ENCODE data around the gene RBM28. TPM values are rescaled to one million over a fixed set of nuclear protein-coding genes. Genes with fewer than 3 reads are reported as not detected.

Gene RBM28
- total and polyA plus RNA-seq, 10 of the 15 experiments (the other 5 are each of a cell fraction or from before 2014, with no cell fraction given) = 14.3 to 50.4 (median 32.8) TPM

DNA sequence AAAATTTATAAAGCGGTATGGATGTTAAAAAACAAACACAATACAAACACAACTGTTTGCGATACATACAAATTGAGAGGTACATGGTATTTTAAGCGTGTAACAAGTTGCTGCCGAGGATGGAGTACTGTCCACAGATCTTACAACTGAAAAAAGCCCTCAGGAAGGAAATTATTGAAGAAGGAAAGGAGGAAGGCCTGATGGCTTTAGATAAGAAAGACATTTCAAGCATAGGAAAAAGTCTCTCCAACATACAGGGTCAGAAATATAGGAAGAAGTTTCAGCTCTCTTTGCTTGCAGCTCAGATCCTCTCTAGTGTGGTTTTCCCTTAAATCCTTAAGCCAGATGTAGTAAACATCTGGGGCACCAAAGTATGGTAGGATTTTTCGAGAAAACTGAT is 25.0 kb downstream of the RBM28 start (continued):
- TF ChIP-seq, protein P1, sequence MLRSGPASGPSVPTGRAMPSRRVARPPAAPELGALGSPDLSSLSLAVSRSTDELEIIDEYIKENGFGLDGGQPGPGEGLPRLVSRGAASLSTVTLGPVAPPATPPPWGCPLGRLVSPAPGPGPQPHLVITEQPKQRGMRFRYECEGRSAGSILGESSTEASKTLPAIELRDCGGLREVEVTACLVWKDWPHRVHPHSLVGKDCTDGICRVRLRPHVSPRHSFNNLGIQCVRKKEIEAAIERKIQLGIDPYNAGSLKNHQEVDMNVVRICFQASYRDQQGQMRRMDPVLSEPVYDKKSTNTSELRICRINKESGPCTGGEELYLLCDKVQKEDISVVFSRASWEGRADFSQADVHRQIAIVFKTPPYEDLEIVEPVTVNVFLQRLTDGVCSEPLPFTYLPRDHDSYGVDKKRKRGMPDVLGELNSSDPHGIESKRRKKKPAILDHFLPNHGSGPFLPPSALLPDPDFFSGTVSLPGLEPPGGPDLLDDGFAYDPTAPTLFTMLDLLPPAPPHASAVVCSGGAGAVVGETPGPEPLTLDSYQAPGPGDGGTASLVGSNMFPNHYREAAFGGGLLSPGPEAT (IDR thresholded peaks at IDR 0.05; ENCODE audit: low read depth) = no peak

DNA sequence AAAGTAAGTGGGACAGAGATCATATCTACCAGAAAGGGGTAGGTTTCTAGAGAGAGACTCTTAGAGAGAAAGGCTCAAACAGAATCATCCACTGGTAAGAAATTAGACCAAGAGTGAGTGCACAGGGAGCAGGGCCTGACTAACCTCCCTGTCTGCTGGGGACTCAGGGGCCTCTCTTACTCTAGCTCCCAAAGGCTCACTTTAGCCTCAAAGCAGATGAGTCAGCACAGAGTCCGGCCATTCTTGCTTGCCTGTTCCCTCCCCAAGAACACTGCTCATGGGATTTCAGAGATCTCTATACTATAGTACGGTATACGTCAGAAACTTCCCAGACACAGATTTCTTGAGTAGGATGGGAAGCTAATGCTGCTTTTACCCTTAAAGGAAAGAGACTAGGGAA is 32.7 kb downstream of the RBM28 start:
- ChIA-PET SMC1A (ENCODE audit: uncharacterized antibody, unreplicated experiment) (interaction anchor here (0.6 kb wide), 1 partner anchor 44 kb away, joined by 4 read pairs; no protein-coding TSS in a partner anchor), POLR2A (no interaction called here), CTCF (interaction anchor here (0.5 kb wide), 1 partner anchor 116 kb away, joined by 4 read pairs; no protein-coding TSS in a partner anchor), RAD21 (ENCODE audit: unreplicated experiment) (no interaction called here)
- no peak overlapping the region for H2AFZ ChIP-seq (ENCODE audit: control insufficient read depth, low read depth, low read length)
- no peak overlapping the region for H3K9ac ChIP-seq (ENCODE audit: control insufficient read depth, insufficient read depth, low read length)
- no peaks in the 10 kb centered on the region for H3K79me2 ChIP-seq (ENCODE audit: control insufficient read depth, insufficient read depth, low read length)
- in situ Hi-C loops (cut with MboI) = no loop called here
- no peak for ATAC-seq
- H3K27me3 ChIP-seq (replicated peaks in 1 of 2; ENCODE audit: control insufficient read depth in 2 of 2, insufficient read depth in 2 of 2, low read length in 1 of 2) = no peaks in the 10 kb centered on the region
- peaks cover 27 to 31% of the 10 kb centered on the region in 2 experiments; a peak in 3 of 4 replicates for H3K36me3 ChIP-seq (ENCODE audit: control insufficient read depth in 2 of 2, insufficient read depth in 2 of 2, low read length in 1 of 2)
- no peaks in the 10 kb centered on the region for H3K9me3 ChIP-seq (replicated peaks; ENCODE audit: control insufficient read depth, insufficient read depth, low read length)
- H3K27ac ChIP-seq (ENCODE audit: control insufficient read depth, insufficient read depth) = no peak overlapping the region
- intact Hi-C loops (cut with micrococcal nuclease; ENCODE audit: unreplicated experiment) = no loop called here
- no peaks in the 10 kb centered on the region for H4K20me1 ChIP-seq (ENCODE audit: control insufficient read depth, insufficient read depth)
- H3K4me2 ChIP-seq (ENCODE audit: control insufficient read depth, insufficient read depth) = no peak overlapping the region
- BruUV-seq (replicated peaks) = no TSS peak
- H3K4me3 ChIP-seq = no peak overlapping the region
- no peak for DNase-seq (ENCODE audit: low read depth, low spot score)
- WGBS (ENCODE audit: insufficient coverage, insufficient replicate concordance, low lambda C conversion rate, missing lambda C conversion rate) = 100% methylated on average over 3 of the region's 3 CpGs
- no peaks in the 10 kb centered on the region for H3K4me1 ChIP-seq (ENCODE audit: control insufficient read depth, insufficient read depth, low read length)
- no peak for FAIRE-seq
- TF ChIP-seq, protein P2, sequence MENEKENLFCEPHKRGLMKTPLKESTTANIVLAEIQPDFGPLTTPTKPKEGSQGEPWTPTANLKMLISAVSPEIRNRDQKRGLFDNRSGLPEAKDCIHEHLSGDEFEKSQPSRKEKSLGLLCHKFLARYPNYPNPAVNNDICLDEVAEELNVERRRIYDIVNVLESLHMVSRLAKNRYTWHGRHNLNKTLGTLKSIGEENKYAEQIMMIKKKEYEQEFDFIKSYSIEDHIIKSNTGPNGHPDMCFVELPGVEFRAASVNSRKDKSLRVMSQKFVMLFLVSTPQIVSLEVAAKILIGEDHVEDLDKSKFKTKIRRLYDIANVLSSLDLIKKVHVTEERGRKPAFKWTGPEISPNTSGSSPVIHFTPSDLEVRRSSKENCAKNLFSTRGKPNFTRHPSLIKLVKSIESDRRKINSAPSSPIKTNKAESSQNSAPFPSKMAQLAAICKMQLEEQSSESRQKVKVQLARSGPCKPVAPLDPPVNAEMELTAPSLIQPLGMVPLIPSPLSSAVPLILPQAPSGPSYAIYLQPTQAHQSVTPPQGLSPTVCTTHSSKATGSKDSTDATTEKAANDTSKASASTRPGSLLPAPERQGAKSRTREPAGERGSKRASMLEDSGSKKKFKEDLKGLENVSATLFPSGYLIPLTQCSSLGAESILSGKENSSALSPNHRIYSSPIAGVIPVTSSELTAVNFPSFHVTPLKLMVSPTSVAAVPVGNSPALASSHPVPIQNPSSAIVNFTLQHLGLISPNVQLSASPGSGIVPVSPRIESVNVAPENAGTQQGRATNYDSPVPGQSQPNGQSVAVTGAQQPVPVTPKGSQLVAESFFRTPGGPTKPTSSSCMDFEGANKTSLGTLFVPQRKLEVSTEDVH (IDR thresholded peaks at IDR 0.05; ENCODE audit: low read depth, partially characterized antibody) = no peak
- TF ChIP-seq JUNB (IDR thresholded peaks at IDR 0.05) = no peak
- TF ChIP-seq LARP7 (IDR thresholded peaks at IDR 0.05) = no peak
- no peak for TF ChIP-seq RCOR1 (conservative IDR thresholded peaks at IDR 0.05; ENCODE audit: low read depth, low read length)
- no peak for TF ChIP-seq WRNIP1 (IDR thresholded peaks at IDR 0.05; ENCODE audit: borderline replicate concordance, low read depth, low read length)
- TF ChIP-seq SPI1 (IDR thresholded peaks at IDR 0.05; ENCODE audit: borderline replicate concordance, insufficient read depth, low read depth, low read length) = no peak
- TF ChIP-seq PAX8 (IDR thresholded peaks at IDR 0.05) = no peak
- TF ChIP-seq, protein P3, sequence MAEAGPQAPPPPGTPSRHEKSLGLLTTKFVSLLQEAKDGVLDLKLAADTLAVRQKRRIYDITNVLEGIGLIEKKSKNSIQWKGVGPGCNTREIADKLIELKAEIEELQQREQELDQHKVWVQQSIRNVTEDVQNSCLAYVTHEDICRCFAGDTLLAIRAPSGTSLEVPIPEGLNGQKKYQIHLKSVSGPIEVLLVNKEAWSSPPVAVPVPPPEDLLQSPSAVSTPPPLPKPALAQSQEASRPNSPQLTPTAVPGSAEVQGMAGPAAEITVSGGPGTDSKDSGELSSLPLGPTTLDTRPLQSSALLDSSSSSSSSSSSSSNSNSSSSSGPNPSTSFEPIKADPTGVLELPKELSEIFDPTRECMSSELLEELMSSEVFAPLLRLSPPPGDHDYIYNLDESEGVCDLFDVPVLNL (IDR thresholded peaks at IDR 0.05; ENCODE audit: low read depth, low read length) = no peak
- TF ChIP-seq CREM (IDR thresholded peaks at IDR 0.05; ENCODE audit: low read depth) = no peak
- TF ChIP-seq PAX5 (IDR thresholded peaks at IDR 0.05; ENCODE audit: borderline replicate concordance, low read depth, low read length) = no peak
- TF ChIP-seq, protein P4, sequence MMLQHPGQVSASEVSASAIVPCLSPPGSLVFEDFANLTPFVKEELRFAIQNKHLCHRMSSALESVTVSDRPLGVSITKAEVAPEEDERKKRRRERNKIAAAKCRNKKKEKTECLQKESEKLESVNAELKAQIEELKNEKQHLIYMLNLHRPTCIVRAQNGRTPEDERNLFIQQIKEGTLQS (IDR thresholded peaks at IDR 0.05; ENCODE audit: borderline replicate concordance, extremely low read depth, low read depth, low read length) = no peak
- no peak for TF ChIP-seq MYB (IDR thresholded peaks at IDR 0.05; ENCODE audit: borderline replicate concordance, low read depth, low read length)
- no peak for TF ChIP-seq BMI1 (IDR thresholded peaks at IDR 0.05; ENCODE audit: borderline replicate concordance)
- TF ChIP-seq YBX1 (IDR thresholded peaks at IDR 0.05) = no peak
- TF ChIP-seq, protein P5, sequence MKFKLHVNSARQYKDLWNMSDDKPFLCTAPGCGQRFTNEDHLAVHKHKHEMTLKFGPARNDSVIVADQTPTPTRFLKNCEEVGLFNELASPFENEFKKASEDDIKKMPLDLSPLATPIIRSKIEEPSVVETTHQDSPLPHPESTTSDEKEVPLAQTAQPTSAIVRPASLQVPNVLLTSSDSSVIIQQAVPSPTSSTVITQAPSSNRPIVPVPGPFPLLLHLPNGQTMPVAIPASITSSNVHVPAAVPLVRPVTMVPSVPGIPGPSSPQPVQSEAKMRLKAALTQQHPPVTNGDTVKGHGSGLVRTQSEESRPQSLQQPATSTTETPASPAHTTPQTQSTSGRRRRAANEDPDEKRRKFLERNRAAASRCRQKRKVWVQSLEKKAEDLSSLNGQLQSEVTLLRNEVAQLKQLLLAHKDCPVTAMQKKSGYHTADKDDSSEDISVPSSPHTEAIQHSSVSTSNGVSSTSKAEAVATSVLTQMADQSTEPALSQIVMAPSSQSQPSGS (IDR thresholded peaks at IDR 0.05; ENCODE audit: low read length) = no peak
- no peak for TF ChIP-seq ZNF24 (IDR thresholded peaks at IDR 0.05)
- no peak for TF ChIP-seq YY1 (IDR thresholded peaks at IDR 0.05; ENCODE audit: low read depth, low read length)
